A673 (cell line): ENCODE results near the gene C4orf50.

Source experiments
- CTCF ChIP-seq: fragments of 300-800, 200-600 bp; sonication (generic); conservative IDR thresholded peaks from 2 replicates; pipeline ENCODE4 v1.5.1; 2017; ENCODE audit warnings: low read depth, mild to moderate bottlenecking, antibody characterized with exemption, low read length, moderate library complexity, mixed read lengths
- EZH2 ChIP-seq: fragments of 200-600 bp; sonication (generic); IDR thresholded peaks from 2 replicates; pipeline ENCODE4 v1.6.1; 2017; ENCODE audit warnings: borderline replicate concordance, low read depth, mild to moderate bottlenecking, mixed read lengths, antibody characterized with exemption, low read length; ENCODE audit not compliant: poor library complexity, severe bottlenecking

GRCh38 chr4:5922556-5922955 is 95.7 kb downstream of the C4orf50 start:
- no peak for TF ChIP-seq CTCF
- TF ChIP-seq EZH2: no peak
